ENCODE results near the gene MAGI2.
"Not testable (repeated sequence)": the region's sequence is repeated elsewhere in the genome, so short reads cannot be mapped to it uniquely, and the experiment has no call there.

Gene MAGI2

DNA sequence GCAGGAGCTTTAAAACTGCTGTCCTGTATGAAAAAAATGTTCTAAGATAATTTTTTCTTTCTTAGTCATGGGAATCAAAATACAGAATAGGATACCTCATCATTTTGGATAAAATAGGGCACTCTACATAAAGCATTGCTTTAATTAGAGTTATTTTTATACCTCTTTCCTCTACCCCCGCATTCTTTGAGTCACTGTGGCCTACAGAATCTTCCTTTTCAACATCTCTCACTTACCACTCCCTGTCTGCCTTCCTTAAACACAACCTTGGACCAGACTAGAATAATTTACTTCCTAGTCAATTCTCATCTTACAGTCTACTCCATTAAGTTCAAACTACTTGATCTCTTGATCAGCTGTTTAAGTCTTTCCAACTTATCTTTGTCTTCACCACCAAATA is 1192.6 kb downstream of the MAGI2 start:
- FAIRE-seq: no peak

GRCh38 chr7:78254726-78255055 is 1198.8 kb downstream of the MAGI2 start:
- no peak for FAIRE-seq

- no peak for FAIRE-seq
Observed at GRCh38 chr7:78253850-78254725, 1199.4 kb downstream of the MAGI2 start.

DNA sequence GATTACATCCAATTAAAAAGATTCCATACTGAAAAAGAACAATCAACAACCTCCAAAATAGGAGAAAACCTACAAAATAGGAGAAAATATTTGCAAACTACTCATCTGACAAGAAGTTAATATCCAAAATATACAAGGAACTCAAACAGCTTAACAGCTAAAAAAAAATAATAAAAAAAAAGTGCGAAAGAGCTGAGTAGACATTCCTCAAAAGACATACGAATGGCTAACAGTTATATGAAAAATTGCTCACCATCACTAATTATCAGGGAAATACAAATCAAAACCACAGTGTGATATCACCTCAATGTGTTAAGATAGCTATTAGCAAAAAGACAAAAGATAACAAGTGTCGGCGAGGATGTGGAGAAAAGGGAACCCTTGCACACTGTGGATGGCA is 1204.6 kb downstream of the MAGI2 start:
- FAIRE-seq: no peak

GRCh38 chr7:78247910-78248689 is 1205.4 kb downstream of the MAGI2 start:
- FAIRE-seq: no peak

- FAIRE-seq: not testable (repeated sequence)
Observed at GRCh38 chr7:78240179-78240578, 1213.3 kb downstream of the MAGI2 start.

DNA sequence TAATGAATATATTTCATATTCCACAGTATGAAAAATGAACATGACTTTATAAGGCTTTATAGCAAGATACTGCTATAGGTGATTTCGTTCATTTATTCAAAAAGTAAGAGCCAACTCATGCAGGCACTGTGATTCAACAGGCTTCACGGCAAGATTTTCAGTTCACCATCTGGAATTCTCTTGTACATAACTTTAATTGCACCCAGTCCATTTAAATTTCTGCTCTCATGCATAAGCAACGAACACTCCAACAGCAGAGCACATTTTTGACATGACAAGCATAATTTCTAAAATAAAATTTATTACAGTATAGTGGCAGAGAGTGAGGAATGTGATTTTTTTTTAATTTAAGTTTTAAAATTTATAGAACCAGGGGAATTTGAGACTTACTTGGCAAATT is 1218.8 kb downstream of the MAGI2 start:
- FAIRE-seq: no peak

- no peak for FAIRE-seq
Observed at GRCh38 chr7:78232806-78233205, 1220.7 kb downstream of the MAGI2 start.

DNA sequence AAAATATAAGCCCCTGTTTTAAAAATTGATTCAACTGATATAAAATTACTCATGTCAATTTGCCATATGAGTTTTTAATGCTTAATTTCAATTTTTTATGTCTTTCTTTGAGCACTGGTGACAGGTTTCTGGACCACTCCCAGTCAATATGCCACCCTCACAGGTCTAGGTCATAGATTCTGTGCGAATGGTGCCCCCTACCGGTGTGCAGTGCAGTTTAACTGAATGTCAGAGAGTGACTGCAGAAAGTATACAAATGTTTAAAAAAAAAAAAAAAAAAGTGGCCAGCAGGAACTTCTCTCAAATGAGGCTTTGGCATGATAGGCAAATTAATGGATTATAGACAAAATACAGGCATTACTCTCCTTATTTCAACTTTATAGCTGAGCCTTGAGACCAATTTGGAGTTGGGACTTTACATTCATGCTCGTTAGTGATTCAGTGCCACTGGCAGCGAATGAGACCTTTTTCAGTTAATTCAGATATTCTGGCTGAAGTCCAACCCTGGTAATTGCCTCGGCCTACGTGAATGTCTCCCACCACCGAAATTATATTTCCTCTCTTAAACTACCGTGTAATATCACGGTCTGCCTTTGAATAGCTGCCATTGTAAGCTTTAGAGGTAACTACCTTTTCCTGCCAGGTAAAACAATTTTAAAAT is 1227.3 kb downstream of the MAGI2 start:
- FAIRE-seq: no peak

DNA sequence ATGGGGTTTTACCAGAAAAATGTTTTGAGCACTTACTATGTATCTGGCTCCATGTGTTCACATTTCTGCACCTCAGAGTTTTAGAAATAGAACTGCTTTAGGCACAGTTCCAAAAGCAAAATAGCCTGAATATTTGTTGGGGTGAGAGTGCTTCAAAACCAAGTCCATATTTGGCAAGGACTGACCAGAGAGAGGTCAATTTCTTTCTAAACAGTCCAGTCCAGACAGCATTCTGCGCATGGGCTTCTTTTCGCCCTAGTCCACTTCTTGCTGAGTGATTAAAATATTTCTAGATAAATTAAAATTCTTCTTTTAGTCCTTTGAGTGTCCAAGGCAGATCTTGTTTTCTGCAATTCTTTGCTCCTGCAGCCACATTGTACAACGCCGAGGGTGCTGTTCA is 1227.9 kb downstream of the MAGI2 start:
- peak; percentile 26 for FAIRE-seq

- no peak for FAIRE-seq
Observed at GRCh38 chr7:78224923-78225322, 1228.5 kb downstream of the MAGI2 start.

GRCh38 chr7:78223598-78223997 is 1229.9 kb downstream of the MAGI2 start:
- FAIRE-seq: no peak

GRCh38 chr7:78222001-78222751 is 1231.3 kb downstream of the MAGI2 start:
- no peak for FAIRE-seq

- no peak for FAIRE-seq
Observed at GRCh38 chr7:78220754-78221153, 1232.7 kb downstream of the MAGI2 start.

DNA sequence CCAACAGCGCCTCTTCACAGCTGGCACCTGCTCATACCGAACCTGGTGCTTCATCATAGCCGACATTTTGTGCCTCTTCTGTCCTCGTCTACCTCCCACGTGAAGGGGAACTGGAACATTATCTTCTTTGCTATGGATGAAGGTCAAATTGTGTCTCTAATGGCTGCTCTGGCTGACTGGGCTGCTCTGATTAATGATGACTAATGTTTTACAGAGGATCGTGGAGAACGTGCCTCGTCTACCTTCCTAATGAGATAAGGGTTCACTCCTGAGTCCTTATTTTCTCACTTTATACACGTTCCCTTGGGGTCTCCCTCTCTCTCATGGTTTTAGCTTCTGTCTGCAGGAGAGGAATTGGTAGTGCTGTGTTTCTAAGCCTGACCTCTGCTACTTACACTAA is 1234.6 kb downstream of the MAGI2 start:
- FAIRE-seq: no peak

- no peak for FAIRE-seq
Observed at GRCh38 chr7:78218051-78218450, 1235.4 kb downstream of the MAGI2 start.

DNA sequence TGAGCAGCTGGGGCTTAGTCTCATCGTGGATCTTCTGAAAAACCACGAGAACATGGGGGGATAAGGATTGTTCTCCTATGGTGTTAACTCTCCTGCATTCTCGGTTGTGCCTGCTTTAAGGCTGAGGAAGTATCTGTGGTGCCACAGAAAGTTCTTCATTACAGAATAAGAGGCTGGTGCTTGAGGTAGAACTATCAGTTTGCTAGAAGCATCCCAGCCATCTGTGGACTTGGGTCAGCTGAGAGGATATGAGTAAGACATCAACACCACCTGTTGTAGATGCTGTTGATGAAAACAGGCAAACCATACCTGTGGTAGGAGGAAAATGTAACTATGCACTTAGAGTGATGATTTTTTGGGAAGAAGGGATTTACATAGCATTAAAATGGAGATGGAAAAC is 1238.3 kb downstream of the MAGI2 start:
- no peak for FAIRE-seq

DNA sequence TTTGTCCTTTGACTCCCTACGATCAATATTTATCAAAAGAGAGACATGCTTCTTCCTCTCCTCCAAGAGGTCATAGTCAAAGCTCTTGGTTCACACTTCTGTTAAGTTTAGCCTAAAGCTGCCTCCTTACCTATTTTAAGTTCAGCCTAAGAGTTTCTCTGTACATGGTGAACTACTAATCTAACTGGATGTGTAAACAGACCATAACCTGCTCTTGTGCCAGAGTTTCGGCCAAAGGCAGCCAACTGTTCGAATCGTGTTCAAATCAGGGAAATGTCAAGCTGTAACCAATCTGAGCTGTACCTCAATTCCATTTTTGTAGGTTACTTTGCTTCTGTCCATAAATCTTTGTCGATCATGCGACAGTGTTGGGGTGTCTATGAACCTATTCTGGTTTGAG is 1240.1 kb downstream of the MAGI2 start:
- no peak for FAIRE-seq

- no peak for FAIRE-seq
Observed at GRCh38 chr7:78212476-78213060, 1240.9 kb downstream of the MAGI2 start.

GRCh38 chr7:78207269-78207668 is 1246.2 kb downstream of the MAGI2 start:
- FAIRE-seq: no peak

DNA sequence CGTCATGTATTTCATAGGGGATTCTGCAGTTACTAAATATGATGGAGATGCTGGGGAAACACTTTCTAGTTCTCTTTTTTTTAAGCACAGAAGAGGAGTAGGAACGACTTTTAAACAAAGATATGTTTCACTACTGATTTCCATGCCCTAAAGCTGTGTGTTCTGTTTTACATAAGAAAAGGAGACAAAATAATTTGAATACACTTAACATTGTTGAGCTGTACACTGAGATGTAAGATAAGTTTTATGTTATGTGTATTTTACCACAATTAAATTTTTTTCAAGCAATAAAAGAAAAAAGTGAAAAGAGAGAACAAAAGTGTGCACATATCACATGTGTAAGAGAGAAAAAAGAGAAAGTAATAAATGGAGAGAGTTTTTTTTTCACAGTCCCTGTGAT is 1246.7 kb downstream of the MAGI2 start:
- FAIRE-seq: no peak

DNA sequence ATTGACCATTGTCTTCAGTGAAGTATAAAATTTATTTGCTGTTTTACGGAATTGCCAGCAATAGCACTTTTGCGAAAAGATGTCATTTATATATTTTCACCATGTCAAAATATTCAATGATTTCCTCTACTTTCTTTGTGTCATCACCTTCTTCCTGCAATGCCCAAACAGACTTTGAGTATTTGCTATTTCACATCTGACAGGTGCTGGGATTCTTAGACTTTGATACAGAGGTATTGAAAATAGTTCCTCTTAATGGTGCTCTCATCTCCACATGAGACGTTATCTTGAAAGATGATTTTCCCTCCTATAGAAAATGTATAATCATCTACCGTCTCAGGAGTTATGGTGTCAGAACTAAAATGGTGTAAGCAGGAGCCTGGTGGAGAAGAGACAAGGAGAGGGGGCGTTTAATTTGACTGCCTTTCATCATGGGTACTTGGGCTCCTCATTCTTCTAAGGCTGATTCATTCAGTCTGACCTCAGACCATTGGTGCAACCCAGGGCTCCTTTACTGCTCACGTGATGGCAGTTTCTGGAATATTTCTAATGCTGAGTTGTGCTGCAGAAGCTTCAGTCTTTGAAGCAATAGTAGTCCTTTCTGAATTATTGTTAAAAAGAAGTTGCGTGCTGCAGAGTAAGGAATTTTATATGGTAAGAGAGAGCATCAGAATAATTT is 1250.3 kb downstream of the MAGI2 start:
- FAIRE-seq: no peak
